Forelimb muscle (tissue), 1 donor: ENCODE results near the gene MNAT1. TPM values are rescaled to one million over a fixed set of nuclear protein-coding genes. Genes with fewer than 3 reads are reported as not detected.

Source experiments
- DNase-seq: peaks from one replicate; pipeline ENCODE4 v3.0.0-alpha.2; 2013; ENCODE audit warnings: low read depth
- polyA plus RNA-seq: library from polyadenylated mRNA; unstranded; fragments of 120-200 nt; gene quantifications from one replicate; pipeline ENCODE4 v1.2.1, GENCODE V29; 2013; ENCODE audit not compliant: insufficient read length

MNAT1 gene
- polyA plus RNA-seq, 1 donor = 51.0 TPM

DNA sequence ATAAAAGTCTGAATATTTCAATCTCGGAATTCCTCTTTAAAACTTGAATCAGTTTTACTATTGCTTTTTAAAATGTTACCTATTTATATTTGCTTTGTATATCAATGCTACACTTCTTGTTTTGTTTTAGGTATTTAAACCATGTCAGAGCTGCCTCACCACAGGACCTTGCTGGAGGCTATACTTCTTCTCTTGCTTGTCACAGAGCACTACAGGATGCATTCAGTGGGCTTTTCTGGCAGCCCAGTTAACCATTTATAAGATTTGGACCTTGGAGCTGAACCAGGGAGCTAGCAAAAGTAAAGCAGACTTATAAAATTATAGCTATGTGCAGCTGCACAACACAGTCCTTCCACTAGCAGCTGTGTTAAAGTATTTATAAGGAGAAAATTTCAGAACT, 233.5 kb downstream of the MNAT1 start:
- no peak for DNase-seq

DNA sequence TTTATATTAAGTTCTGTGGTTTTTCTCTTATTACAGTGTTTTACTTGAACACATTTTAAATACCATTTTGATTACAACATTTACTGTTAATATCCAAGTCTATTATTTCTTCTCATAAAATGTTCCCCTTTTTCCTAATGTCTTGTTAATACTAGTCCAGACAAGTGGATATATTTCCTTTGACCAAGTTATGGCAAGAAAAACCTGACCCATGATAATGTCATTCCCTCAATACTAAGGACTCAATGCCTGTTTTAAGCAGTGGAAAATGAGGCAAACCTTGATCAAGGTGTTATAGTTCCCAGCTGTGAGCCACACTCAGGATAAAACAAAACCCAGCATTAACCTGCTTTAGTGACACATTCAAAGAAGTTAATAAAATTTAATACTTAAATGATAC, 234.1 kb downstream of the MNAT1 start:
- no peak for DNase-seq

DNA sequence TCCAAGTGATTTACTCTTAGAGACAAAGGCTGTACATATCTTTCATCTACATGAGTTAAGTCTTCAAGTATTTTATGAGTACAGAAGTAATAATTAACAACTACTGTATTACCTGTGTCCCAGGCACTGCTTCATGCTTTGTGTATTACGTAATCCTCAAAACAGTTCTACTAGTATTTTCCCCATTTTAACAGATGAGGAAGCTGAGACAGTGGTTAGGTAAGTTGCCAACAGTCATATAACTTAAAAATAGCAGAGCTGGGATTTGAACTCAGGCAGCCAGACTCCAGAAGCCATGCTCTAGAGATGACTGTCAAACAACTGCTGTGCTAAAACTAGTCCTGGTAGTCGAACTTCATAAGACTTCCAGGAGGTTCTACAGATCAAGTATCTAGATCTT, 235.6 kb downstream of the MNAT1 start:
- no peak for DNase-seq

GRCh38 chr14:60971271-60971670, 236.7 kb downstream of the MNAT1 start:
- DNase-seq = no peak

- DNase-seq = no peak
These were observed 237.7 kb downstream of the MNAT1 start for GRCh38 chr14:60972295-60972694.

- no peak for DNase-seq
These were observed 238.5 kb downstream of the MNAT1 start for GRCh38 chr14:60973070-60973469.

- no peak for DNase-seq
These were observed 239.6 kb downstream of the MNAT1 start for GRCh38 chr14:60974090-60974651.

DNA sequence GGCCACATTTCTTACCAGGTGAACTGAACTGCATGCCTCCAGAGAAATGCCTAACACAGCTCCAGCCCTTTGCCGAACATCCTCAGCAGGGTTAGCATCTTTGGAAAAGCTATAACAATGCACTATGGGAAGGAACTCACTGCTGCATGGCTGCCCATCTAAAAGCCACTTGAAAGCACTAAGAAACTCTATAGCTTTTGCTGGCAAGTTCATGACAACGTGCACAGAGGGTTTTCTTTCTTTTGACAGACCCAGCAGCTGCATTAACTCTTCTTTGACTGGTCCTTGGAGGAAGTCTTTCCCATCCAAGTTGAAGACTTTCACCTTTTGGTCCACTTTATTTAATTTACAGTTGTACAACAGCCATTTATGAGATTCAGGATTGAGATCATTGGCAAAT, 241.0 kb downstream of the MNAT1 start:
- DNase-seq = no peak

DNA sequence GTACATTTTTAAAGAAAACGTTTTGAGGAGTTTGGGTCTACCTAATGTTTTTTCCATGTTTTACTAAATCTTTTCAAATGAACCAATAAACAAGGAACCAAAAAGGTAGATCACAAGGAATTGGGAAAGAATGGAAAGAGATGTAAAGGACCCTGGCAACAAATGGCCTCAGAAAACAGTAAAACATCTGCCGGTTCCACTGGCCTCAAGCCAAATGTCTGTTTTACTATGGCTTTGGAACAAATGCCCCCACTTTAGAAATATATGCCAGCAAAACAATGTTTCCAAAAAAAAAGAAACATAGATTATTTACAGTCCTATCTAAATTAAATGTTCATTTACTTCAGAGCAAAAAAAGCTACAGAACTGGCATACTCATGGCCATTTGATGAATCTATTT, 243.3 kb downstream of the MNAT1 start:
- DNase-seq = no peak

GRCh38 chr14:60980811-60981632, 246.5 kb downstream of the MNAT1 start, which contains the start of the genes SLC38A6 and TRMT5:
Gene SLC38A6 (plus strand): TSS chr14:60981245. CDS start chr14:60981278, 33 bp downstream.
Gene TRMT5 (minus strand): TSS chr14:60981079. CDS start chr14:60980973, 106 bp downstream.
- DNase-seq = peak; percentile 79

DNA sequence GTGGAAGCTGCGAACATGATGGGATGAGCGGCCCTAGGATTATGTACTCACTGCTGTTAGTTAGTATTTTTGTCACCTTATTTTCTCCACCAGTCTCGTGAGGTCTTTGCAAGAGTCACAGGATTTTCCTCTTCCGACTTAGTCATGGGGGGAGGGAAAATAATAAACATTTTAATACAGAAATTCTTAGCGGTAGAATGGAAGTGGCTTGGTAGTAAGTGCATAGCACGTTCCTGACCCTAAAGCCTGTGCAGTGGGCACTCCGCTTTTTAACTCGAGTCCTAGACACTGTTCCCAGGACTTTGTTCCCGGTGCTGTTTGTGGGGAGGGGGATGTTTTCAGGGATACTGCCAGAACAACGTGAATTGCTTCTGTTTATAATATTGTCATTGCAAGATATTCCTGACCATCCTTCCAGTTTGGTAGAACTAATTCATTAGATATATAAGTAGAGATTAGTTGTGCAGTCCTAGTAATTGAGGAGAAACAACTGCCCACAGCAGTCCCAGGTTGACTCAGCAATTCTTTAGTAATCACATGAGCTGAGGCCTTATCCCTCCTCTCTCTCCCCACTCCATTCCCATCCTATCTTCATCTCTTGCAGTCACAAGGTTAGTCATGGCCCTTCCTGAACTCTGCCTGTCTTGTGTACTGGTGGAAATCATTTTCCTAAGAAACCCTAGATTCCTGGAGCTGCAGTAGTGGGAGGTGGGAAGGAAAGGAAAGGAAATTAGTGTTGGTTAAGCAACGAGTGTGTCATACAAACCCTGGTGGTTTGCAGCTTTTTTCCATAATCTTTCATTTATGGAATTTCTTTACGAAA, 247.3 kb downstream of the MNAT1 start:
- DNase-seq = no peak

- DNase-seq = no peak
These were observed 249.6 kb downstream of the MNAT1 start for GRCh38 chr14:60984196-60984595.

- no peak for DNase-seq
These were observed 251.9 kb downstream of the MNAT1 start for GRCh38 chr14:60986500-60986899.

DNA sequence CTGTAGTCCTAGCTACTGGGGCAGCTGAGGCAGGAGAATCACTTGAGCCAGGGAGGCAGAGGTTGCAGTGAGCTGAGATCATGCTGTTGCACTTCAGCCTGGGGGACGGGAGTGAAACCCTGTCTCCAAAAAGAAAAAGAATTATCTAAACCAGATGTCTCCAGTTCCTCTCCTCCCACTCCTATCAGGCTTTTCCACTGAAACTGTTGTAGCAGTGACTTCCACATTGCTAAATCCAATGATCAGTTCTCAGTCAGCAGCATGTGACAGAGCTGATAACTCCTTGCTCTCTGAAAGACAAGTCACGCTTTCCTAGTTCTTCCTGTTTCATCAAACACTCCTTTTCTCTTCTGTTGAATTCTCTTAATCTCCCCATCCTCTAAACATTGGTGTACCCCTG, 255.0 kb downstream of the MNAT1 start:
- DNase-seq = peak; percentile 38

GRCh38 chr14:60998617-60999016, 264.1 kb downstream of the MNAT1 start:
- DNase-seq = no peak

DNA sequence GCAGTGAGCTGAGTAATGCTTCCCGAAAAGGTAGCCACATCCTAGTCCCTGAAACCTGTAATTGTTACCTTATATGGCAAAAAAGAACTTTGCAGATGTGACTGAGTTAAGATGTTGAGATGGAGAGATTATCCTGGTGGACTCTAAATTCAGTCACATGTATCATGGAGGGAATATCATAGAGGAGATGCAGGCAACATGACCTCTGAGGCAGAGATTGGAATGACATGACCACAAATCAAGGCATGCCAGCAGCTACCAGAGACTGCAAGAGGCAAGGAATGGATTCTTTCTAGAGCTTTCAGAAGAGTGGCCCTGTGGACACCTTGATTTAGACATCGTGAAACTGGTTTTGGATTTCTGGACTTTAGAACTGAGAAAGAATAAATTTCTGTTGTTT, 265.0 kb downstream of the MNAT1 start:
- no peak for DNase-seq

DNA sequence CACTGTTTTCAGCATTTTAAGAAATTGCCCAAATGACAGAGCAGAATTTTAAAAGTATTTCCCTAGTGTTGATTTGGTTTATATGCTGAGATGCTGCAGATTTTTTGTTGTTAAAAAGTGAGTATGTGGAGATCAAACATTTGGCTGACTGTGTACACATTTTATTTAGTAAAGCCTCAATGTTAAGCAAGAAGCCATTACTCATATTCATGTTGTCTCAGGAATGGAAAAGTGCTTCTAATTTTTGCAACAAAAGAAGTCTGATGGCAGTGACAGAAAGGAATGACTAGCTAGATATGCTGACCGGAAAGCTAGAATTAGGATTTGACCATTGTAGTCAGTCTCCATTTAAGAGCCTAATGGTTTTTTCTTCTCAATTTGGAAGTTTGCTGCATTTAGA, 269.0 kb downstream of the MNAT1 start:
- no peak for DNase-seq

DNA sequence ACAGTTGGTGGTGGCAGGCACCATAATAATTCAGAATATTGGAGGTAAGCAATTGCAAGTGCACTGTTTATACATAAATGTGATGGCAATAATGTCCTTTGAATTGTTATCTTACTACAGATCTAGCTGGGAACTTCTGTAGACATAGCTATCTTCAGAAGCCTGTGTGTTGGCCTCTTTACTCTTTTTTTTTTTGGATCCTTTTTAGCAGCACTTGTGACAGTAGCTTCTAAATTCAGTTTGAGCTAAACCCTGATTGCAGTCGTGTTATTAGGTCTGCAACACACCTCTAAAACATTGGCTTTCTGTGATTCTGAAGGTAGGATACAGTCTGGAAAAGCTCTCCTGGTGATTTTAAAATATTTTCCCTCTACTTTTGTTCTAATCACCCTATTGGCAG, 285.0 kb downstream of the MNAT1 start:
- DNase-seq = no peak
